Activated CD4-positive, CD25-positive, alpha-beta regulatory T cell (primary cell): ENCODE measurements around the gene EFCAB13.
"Not testable (repeated sequence)": the region's sequence is repeated elsewhere in the genome, so short reads cannot be mapped to it uniquely, and the experiment has no call there.

ENCODE experiments used
- DNase-seq, 4 experiments: peaks; one replicate each; lab custom pipeline; 2025; lab: John Stamatoyannopoulos, UW

The EFCAB13 gene

DNA sequence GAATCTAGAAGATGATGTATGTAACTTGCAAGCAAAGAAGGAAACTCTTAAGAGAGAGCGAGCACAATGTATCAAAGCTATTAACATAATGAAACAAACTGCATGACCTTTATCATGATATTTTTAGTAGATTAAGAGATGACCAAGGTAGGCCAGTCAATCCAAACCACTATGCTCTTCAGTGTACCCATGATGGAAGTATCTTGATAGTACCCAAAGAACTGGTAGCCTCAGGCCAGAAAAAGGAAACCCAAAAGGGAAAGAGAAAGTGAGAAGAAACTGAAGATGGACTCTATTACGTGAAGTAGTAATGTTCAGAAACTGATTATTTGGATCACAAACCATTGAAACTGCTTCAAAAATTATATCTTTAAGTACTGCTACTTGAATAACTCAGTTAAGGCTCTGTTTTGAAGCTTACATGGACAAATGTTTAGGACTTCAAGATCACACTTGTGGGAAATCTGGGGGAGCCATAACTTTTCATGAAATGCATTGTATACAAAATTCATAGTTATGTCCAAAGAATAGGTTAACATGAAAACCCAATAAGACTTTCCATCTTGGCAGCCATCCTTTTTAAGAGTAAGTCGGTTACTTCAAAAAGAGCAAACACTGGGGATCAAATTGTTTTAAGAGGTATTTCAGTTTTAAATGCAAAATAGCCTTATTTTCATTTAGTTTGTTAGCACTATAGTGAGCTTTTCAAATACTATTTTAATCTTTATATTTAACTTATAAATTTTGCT lies 102.3 kb downstream of the EFCAB13 start:
- DNase-seq, result not testable (repeated sequence)

DNA sequence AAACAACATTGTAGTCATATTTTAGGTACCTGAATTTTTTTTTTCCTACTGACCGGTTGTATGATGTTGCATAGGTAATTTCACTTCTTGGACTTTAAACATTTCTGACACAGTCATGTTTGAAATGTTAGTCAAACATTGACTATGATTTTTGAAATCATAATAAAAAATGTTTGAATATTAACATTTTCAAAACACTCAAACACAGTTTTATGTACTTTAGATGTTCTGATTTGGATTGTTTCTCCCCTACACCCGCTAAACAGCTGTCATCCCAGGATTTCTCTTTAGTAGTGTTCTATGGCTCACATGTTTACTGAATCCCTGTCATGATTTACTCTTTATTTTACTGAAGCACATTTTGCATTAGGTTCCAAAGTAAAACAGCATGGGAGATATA lies 104.2 kb downstream of the EFCAB13 start:
- DNase-seq, result no peak

DNA sequence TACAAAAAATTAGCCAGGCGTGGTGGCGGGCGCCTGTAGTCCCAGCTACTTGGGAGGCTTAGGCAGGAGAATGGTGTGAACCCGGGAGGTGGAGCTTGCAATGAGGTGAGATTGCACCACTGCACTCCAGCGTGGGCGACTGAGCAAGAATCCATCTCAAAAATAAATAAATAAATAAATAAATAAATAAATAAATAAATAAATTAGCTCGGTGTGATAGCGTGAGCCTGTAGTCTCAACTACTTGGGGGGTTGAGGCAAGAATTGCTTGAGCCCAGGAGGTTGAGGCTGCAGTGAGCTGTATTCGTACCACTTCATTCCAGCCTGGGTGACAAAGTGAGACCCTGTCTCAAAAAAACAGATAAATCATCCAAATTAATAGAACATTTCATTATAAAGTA lies 108.5 kb downstream of the EFCAB13 start:
- DNase-seq, result not testable (repeated sequence)

DNA sequence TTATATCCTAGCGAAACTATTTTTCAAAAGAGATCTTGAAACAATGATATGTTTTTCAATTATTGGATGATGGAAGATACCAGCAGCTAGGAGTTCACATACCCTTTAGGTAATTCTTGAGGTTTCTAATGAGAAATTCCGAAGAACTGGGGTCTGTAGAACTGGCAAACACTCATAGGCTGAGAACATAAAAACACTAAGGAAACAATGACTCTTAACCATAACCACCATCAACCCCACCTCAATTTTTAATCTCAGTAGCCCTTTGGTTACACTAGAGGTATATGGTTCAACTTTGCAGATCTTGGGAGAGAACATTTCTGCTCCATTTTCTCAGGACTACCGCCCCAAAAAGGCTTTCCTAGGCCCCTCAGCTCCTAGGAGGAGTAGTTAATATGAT lies 141.4 kb downstream of the EFCAB13 start:
- no peak for DNase-seq

DNA sequence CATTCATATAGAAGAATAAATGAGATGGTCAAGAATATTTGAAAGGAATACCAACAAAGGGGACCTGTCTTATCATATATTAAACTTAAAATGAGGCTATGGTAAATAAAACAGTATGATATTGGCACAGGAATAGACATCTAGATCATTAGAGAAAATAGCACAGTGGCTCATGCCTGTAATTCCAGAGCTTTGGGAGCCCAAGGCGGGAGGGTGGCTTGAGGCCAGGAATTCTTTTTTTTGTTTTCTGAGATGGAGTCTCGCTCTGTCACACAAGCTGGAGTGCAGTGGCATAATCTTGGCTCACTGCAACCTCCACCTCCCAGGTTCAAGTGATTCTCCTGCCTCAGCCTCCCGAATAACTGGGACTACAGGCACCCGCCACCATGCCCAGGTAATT lies 143.2 kb downstream of the EFCAB13 start:
- not testable (repeated sequence) for DNase-seq

DNA sequence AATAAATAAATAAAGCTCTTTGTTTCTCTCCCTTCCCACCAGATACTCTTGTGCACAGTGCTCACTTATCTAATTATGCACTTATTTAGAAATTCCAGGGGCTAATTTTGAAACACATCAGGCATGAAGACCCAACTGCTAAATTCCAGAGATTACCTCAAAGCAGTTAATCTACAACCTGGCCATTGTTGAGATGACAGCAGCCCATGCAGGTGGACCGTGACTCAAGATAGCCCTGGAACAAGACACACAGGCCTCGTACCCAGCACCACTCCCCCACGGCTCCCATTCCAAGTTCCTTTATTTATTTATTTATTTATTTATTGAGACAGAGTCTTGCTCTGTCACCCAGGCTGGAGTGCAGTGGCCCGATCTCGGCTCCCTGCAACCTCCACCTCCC lies 147.1 kb downstream of the EFCAB13 start:
- DNase-seq, result no peak

DNA sequence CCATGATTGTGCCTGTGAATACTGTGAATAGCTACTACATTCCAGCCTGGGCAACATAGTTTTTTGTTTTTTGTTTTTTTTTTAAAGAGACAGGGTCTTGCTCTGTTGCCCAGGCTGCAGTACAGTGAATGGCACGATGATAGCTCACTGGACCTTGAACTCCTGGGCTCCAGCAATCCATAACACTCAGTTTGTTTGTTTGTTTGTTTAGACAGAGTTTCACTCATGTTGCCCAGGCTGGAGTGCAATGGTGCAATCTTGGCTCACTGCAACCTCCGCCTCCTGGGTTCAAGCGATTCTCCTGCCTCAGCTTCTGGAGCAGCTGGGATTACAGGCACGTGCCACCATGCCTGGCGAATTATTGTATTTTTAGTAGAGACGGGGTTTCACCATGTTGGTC lies 148.3 kb downstream of the EFCAB13 start:
- not testable (repeated sequence) for DNase-seq
